Upper lobe of left lung (tissue), 6 donors: ENCODE data around the gene NCOA1. TPM values are rescaled to one million over a fixed set of nuclear protein-coding genes. Genes with fewer than 3 reads are reported as not detected.

ENCODE experiments used
- ATAC-seq, 2 donors: fragments of 200-7000 bp; cut with Tn5 transposase; one replicate each; pipeline ENCODE4 v1.9.1; 2022; ENCODE audit warnings: mild to moderate bottlenecking in 2 of 2, moderate library complexity in 2 of 2; ENCODE audit not compliant: low FRiP score in 2 of 2
- DNase-seq, 2 donors: peaks; one replicate each; pipeline ENCODE4 v3.0.0-alpha.2; 2019 to 2020
- H3K27ac ChIP-seq, 4 donors: fragments of 200-600 bp; sonication (generic); one replicate each; pipeline ENCODE4 v1.5.1; 2016 to 2019
- H3K27me3 ChIP-seq, 4 donors: fragments of 200-600 bp; sonication (generic); one replicate each; pipeline ENCODE4 v1.5.1; 2017 to 2019
- H3K36me3 ChIP-seq, 4 donors: fragments of 200-600 bp; sonication (generic); one replicate each; pipeline ENCODE4 v1.5.1; 2016 to 2019
- H3K4me1 ChIP-seq, 4 donors: fragments of 200-600 bp; sonication (generic); one replicate each; pipeline ENCODE4 v1.5.1; 2018 to 2019
- H3K4me3 ChIP-seq, 4 donors: fragments of 200-600 bp; sonication (generic); one replicate each; pipeline ENCODE4 v1.5.1; 2017 to 2019; ENCODE audit warnings: mild to moderate bottlenecking in 2 of 4, moderate library complexity in 1 of 4
- H3K9me3 ChIP-seq, 4 donors: fragments of 200-600 bp; sonication (generic); one replicate each; pipeline ENCODE4 v1.5.1; 2018 to 2019
- EP300 ChIP-seq, 4 donors: sonication (generic); formaldehyde crosslinking; IDR thresholded peaks; one replicate each; pipeline ENCODE4 v1.5.1; 2017; ENCODE audit warnings: antibody characterized with exemption in 4 of 4, control low read depth in 2 of 4
- POLR2A ChIP-seq, 4 donors: fragments of 450-650 bp; IDR thresholded peaks; one replicate each; pipeline ENCODE4 v1.5.1; 2016 to 2017; ENCODE audit warnings: antibody characterized with exemption in 4 of 4, mild to moderate bottlenecking in 2 of 4
- POLR2AphosphoS5 ChIP-seq, 2 donors: sonication (generic); formaldehyde crosslinking; IDR thresholded peaks; one replicate each; pipeline ENCODE4 v1.5.1; 2017; ENCODE audit warnings: antibody characterized with exemption in 2 of 2
- WGBS, 2 donors: methylation state at CpG; one replicate each; pipeline ENCODE4 v1.1.5; 2017 to 2018; 5-methylcytosine and 5-hydroxymethylcytosine counted together
- total RNA-seq, 6 donors: library from RNA; depleted of rRNA in 4 of 6; stranded (reverse); fragments of >200 nt in 4 of 6; gene quantifications; one replicate each; pipeline versions ENCODE4 v1.1.0 to v1.2.1, GENCODE V29; 2016 to 2021
- TF ChIP-seq, protein P1 (sequence below), 6 experiments: fragments of 450-650 bp in 4 of 6; fragments of 200-600 bp in 2 of 6; sonication (generic) in 2 of 6; IDR thresholded peaks; one replicate each; pipeline ENCODE4 v1.5.1; 2016 to 2019; ENCODE audit warnings: antibody characterized with exemption in 6 of 6
- donor health status: DM: no; HTN: no; CAD: no; lungs with moderate emphysema.
- donor health status: DM: no; HTN: yes; CAD: no; lungs with severe emphysema.

NCOA1 gene
- total RNA-seq, 6 donors from 2014 or later, result 38.3 to 68.1 (median 42.5) TPM

DNA sequence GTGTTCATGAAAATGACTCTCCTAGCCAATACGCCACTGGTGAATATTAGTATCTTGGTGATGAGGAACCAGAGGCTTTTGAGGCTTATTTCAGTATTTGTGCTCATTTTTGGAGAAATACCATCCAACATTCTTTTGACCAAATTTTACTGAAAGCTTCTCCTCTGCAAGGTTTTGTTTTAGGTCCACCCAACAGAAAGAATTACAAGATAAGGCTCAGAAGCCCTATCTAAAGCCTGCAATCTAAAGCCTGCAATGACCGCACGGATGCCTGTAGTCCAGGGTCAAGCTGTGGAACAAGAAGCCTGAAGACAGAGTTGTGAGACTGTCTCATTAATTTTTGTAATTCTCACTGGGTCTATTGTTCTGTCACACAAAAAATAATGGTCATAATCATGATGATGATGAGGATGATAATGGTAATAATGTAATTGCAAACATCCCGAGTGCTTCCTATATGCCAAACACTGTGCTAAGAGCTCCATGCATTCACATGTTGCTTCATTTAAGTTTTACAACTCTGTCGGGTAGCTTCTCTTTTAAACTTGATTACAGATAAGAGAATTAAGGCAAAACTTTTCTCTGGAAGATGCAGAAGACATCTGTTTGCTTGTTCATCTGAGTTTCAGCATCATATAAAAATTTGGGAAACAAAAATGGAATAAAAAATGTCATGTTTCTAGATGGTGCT lies 33.2 kb upstream of the NCOA1 start:
- H3K36me3 ChIP-seq, result no peaks in the 10 kb centered on the region
- no peak for ATAC-seq
- WGBS, 2 donors, result 85 to 87% methylated on average over 5 of the region's 5 CpGs

DNA sequence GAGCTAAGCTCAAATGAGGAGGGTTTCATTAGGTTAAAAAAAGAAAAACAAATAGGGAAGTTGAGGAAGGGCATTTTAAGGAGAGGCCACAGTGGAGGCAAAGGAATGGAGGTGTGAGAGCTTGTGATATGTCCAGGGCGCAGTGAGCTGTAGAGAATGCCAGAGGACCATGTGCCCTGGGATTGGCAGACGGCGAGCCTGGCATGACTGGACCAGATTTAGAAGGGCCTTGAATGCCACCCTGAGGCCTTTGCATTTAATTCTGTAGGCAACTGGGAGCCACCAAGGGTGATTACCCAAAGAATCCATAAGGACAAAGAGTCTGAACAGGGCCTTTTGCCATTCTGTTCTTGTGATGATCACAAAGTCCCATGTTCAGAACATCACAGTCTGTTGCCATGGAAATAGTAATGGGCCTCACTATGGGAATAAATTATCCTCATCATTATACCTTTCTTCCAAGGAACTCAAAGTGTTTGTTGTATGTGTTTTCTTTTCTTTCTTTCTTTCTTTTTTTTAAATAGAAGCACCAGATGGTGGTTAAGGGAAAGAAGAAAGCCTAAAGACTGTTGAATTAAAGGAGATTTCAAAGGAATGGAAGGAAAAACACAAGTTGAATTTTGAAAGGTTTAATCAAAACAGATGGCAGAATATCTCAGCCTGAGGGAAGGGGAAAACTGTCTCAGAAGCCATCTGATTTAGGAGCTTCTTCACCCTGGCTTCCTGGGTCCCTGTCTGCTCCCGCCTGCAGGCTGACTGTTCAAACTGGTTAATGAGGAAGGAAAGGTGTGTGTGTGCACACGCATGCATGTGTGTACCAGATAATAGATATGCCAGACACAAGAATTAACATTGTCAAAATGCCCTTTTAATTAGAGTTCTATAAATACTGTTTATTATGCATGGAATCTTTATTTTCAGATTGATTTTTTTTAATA lies 31.6 kb upstream of the NCOA1 start:
- ATAC-seq, result no peak
- Histone ChIP-seq H3K27ac (no peak overlapping the region), H3K27me3 (no peaks in the 10 kb centered on the region), H3K4me3 (no peak overlapping the region), H3K9me3 (no peaks in the 10 kb centered on the region), H3K36me3 (no peaks in the 10 kb centered on the region), H3K4me1 (no peaks in the 10 kb centered on the region)
- 86 to 89% methylated on average over 5 of the region's 5 CpGs for WGBS, 2 donors
- TF ChIP-seq POLR2AphosphoS5 (IDR thresholded peaks at IDR 0.05) (no peak), EP300 (IDR thresholded peaks at IDR 0.05) (no peak), POLR2A (IDR thresholded peaks at IDR 0.05) (no peak)
- TF ChIP-seq, protein P1, sequence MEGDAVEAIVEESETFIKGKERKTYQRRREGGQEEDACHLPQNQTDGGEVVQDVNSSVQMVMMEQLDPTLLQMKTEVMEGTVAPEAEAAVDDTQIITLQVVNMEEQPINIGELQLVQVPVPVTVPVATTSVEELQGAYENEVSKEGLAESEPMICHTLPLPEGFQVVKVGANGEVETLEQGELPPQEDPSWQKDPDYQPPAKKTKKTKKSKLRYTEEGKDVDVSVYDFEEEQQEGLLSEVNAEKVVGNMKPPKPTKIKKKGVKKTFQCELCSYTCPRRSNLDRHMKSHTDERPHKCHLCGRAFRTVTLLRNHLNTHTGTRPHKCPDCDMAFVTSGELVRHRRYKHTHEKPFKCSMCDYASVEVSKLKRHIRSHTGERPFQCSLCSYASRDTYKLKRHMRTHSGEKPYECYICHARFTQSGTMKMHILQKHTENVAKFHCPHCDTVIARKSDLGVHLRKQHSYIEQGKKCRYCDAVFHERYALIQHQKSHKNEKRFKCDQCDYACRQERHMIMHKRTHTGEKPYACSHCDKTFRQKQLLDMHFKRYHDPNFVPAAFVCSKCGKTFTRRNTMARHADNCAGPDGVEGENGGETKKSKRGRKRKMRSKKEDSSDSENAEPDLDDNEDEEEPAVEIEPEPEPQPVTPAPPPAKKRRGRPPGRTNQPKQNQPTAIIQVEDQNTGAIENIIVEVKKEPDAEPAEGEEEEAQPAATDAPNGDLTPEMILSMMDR (IDR thresholded peaks at IDR 0.05), result no peak
- DNase-seq, result no peak

More for the DNA sequence above, 33.2 kb upstream of the NCOA1 start:
- H3K4me1 ChIP-seq, result peaks cover 0 to 8% (median 0%) of the 10 kb centered on the region in 4 donors
- TF ChIP-seq, protein P1 (IDR thresholded peaks at IDR 0.05), result no peak
- TF ChIP-seq POLR2AphosphoS5 (IDR thresholded peaks at IDR 0.05) (no peak), POLR2A (IDR thresholded peaks at IDR 0.05) (no peak), EP300 (IDR thresholded peaks at IDR 0.05) (no peak)
- no peaks in the 10 kb centered on the region for H3K9me3 ChIP-seq
- no peaks in the 10 kb centered on the region for H3K27me3 ChIP-seq
- DNase-seq, result no peak
- H3K27ac ChIP-seq, result no peak overlapping the region
- H3K4me3 ChIP-seq, result no peak overlapping the region

DNA sequence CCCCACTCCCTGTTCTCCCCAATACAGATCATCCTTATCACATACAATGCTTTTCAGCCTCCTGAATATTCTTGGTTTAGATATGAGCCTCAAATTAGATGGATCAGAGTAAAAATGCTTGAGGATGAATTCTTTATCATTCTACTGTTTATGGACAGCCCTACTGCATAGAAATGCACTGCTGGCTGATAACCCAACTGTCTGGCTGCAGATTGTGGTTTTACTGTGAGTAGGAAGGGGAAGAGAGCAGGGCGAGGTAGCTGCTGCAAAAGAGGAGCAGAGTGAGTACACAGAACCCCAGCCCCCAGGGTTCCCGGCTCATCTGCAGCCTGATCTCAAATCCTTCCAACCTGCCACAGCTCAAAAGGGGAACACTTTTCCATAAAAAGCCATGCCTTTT lies 29.4 kb upstream of the NCOA1 start:
- TF ChIP-seq POLR2AphosphoS5 (IDR thresholded peaks at IDR 0.05) (no peak), EP300 (IDR thresholded peaks at IDR 0.05) (no peak), POLR2A (IDR thresholded peaks at IDR 0.05) (no peak)
- TF ChIP-seq, protein P1 (IDR thresholded peaks at IDR 0.05), result no peak
- H3K27ac ChIP-seq, result no peak overlapping the region
- WGBS, 2 donors, result 53 to 70% methylated on average over 2 of the region's 2 CpGs

DNA sequence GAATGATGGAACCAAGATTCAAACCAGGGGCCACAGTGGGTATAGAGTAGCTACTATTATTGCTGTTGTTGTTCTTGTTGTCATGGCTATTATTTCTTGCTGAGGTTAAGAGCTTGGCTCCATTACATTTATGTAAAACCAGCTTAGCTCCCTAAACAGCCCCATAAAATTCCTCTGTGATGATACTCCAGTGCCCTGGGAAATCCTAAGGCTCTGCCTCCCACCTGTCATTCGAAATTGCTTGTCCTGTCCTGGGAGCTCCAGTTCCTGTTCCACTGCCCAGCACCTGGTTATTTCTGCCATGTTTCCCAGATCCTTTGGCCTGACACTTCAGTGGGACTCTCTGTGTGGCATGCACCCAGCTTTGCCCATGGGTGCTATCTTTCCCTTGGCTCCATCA lies 27.8 kb upstream of the NCOA1 start:
- no peaks in the 10 kb centered on the region for H3K4me1 ChIP-seq
- H3K9me3 ChIP-seq, result no peaks in the 10 kb centered on the region
- no peak overlapping the region for H3K27ac ChIP-seq
- TF ChIP-seq EP300 (IDR thresholded peaks at IDR 0.05) (no peak), POLR2A (IDR thresholded peaks at IDR 0.05) (no peak), POLR2AphosphoS5 (IDR thresholded peaks at IDR 0.05) (no peak)
- TF ChIP-seq, protein P1 (IDR thresholded peaks at IDR 0.05), result no peak
- ATAC-seq, result no peak
- WGBS, 2 donors, result 82 to 92% methylated on average over 1 of the region's 1 CpG
- H3K36me3 ChIP-seq, result no peaks in the 10 kb centered on the region
- no peaks in the 10 kb centered on the region for H3K27me3 ChIP-seq
- no peak overlapping the region for H3K4me3 ChIP-seq
- no peak for DNase-seq

More for the DNA sequence above, 29.4 kb upstream of the NCOA1 start:
- H3K27me3 ChIP-seq, result no peaks in the 10 kb centered on the region
- H3K36me3 ChIP-seq, result no peaks in the 10 kb centered on the region
- H3K9me3 ChIP-seq, result no peaks in the 10 kb centered on the region
- no peak for ATAC-seq
- no peaks in the 10 kb centered on the region for H3K4me1 ChIP-seq
- H3K4me3 ChIP-seq, result no peak overlapping the region
- no peak for DNase-seq
